GM19099 (cell line): ENCODE data around the gene HTRA3.

Source experiments
- POLR2A ChIP-seq: IDR thresholded peaks from 3 replicates; pipeline ENCODE4 v1.6.1; 2011; ENCODE audit warnings: low read depth; ENCODE audit not compliant: insufficient read length; ENCODE audit errors: extremely low read depth

Gene HTRA3

GRCh38 chr4:8286719-8287342 lies 17.3 kb downstream of the HTRA3 start:
- TF ChIP-seq POLR2A, result no peak

DNA sequence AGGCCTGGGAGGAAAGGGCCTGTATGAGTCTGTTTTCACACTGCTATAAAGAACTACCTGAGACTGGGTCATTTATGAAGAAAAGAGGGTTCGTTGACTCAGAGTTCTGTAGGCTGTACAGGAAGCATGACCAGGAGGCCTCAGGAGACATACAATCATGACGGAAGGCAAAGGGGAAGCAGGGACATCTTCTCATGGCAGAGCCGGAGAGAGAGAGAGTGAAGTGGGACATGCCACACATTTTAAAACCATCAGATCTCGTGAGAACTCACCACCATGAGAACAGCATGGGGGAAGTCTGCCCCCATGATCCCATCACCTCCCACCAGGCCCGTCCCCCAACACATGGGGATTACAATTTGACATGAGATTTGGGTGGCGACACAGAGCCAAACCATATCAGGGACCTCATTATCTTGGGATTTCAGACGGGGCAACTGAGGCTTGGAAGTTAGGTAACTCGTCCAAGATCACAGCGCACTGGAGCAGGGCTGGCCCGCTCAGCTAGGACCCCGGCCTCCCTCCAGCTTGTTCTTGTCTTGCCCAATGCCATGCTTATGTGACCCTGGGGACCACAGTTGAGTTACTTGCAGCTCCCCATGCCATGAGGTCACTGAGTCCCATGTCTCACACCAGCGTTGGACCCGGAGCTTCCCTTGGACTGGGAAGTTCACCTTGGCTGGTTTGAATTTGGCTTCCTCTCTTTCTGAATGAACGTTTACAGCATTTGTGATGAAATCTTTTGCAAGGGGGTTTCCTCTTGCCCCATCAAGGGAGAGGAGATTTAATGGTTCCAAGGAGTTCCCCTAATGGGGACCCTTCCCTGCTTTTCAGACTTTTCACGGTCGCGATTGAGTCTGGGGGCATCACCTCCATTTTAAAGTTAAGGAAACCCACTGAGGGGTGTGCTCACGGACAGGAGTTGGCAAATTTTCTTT lies 18.1 kb downstream of the HTRA3 start:
- no peak for TF ChIP-seq POLR2A

DNA sequence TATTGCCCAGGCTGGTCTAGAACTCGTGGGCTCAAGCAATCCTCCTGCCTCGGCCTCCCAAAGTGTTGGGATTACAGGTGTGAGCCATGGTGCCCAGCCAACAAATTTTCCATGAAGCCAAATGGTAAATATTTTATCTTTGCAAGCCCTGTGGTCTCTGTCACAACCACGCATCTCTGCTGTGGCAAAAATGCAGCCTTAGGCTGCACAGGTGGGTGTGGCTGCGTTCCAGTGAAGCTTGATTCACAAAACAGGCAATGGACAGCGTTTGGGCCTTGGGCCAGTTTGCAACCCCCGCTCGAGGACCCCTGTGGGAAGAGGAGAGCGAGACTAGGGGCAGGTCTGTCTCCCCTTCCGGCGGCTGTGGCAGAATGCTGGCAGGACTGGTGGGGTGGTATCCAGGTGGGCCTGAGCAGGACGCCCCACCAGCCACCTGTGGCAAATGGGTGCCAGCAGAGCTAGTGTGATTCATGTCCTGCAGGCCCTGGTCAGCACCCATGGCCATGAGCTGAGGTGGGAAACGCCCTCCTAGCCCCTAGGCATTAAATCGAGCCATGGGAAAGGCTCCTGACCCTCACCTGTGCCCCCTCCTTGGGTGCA lies 19.7 kb downstream of the HTRA3 start:
- no peak for TF ChIP-seq POLR2A

GRCh38 chr4:8289956-8290700 lies 20.6 kb downstream of the HTRA3 start:
- TF ChIP-seq POLR2A, result no peak

- TF ChIP-seq POLR2A, result no peak
Observed at GRCh38 chr4:8290701-8290970, 21.1 kb downstream of the HTRA3 start.

DNA sequence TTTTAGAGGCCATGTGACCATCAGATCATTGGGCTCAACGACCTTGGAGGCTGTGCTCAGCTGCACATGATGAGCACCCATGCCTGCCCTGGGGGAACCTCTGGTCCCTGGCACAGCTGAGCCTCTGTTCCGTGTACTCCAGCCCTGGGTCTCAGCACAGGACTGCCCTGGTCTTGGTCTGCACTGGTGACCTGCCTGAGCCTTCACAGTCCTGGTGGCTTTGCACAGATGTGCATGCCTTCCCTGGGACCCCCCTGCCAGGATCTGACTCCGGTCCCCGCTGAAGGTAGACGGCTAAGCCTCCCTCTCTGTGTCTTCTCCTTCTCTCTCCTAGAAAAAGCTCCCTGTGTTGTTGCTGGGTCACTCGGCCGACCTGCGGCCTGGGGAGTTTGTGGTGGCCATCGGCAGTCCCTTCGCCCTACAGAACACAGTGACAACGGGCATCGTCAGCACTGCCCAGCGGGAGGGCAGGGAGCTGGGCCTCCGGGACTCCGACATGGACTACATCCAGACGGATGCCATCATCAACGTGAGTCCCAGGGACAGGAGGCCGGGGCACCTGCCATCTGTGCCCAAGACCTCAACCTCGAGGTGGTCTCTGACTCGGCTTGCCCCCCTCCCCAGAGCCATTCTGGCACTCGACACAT lies 21.6 kb downstream of the HTRA3 start:
- TF ChIP-seq POLR2A, result no peak

- no peak for TF ChIP-seq POLR2A
Observed at GRCh38 chr4:8291701-8292477, 22.3 kb downstream of the HTRA3 start.

DNA sequence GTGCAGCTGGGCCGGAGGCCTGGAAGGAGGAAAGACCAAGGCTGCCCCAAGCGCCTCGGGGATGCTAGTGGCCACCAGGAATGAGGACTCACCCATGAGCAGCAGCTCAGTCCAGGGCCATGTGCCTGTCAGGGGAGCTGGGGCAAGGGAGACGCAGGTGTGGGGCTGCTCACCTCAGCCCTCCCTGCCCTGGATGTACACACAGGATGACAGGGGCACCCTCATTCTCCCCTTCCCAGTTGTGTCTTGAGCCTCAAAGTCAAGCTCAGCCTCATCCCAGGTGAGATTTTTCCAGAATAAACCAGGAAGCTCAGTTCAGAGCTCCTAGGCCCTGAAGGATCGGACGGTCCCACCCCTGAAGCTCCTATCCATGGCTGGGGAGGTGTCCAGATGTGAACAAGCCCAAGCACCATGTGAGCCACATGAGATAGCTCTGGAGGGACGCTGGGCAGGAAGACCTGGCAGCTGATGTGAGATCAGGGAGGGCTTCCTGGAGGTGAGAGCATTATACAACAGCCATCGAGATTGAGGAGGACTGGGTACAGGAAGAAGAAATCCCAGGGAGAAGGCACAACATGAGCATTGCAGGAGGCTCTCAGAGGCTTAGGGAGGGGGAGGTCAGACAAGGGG lies 23.0 kb downstream of the HTRA3 start:
- TF ChIP-seq POLR2A, result no peak

DNA sequence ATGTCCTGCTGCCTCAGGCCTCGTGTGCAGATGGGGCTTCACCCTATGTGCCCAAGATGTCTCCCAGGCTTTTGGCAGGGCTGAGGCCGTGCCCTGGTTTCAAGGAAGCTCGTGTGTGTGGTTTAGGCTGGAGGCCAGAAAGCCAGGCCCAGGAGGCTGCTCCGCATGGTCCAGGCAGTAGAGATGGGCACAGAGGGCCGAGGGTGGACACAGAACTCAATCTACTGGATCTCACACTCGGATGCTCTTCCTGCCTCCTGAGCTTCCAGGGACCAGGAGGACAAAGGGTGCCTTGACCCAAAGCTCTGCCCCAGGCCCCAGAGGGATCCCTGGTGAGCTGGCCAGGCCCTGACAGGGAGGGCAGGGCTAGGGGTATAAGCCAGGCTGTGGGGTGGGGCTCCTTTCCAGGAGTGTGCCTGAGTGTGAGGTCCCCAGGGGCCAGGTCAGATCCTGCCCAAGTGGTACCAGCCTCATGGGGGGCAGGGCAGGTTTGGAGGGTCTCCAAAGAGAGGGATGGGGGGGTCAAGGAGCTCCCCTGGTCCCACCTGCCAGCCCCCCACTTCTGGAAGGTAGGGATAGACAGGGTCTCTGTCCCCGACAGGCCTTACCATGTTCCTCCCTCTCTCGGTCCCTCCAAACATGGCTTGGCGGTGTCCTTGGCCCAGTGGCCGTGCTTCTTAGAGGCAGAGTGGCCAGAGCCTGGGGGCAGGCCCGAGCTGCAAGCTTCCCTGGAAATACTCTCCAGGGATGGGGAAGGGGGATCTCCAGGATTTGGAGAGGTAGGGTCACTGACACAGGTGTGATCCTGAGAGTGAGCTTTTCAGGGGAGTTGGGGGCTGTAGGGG lies 23.8 kb downstream of the HTRA3 start:
- TF ChIP-seq POLR2A, result no peak

DNA sequence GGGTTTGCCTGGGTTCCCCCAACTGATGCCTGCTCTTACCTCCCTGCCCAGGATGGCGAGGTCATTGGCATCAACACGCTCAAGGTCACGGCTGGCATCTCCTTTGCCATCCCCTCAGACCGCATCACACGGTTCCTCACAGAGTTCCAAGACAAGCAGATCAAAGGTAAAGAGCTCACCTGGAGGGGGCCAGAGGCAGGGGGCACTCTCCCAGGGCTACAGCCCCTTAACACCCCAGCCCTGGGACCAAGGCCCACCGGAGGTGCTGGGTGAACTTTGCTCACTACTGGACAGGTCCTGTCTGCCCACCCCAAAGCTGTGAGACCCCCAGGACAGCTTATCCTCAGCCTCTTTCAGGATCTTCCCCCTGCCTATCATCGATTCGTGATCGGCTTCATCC lies 24.5 kb downstream of the HTRA3 start:
- no peak for TF ChIP-seq POLR2A

DNA sequence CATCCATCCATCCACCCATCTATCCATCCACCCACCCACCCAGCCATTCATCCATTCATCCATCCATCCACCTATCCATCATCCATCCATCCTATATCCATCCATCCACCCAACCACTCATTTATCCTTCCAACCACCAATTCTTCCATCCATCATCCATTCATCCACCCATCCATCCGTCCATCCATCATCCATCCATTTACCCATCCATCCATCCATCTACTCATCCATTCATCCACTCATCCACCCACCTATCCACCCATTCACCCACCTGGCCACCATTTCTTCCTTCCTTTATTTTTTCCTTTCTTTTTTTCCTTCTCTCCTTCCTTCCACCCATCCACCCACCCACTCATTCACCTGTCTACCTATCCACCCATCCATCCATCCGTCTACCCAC lies 25.2 kb downstream of the HTRA3 start:
- no peak for TF ChIP-seq POLR2A

- TF ChIP-seq POLR2A, result no peak
Observed at GRCh38 chr4:8295471-8295870, 25.9 kb downstream of the HTRA3 start.

DNA sequence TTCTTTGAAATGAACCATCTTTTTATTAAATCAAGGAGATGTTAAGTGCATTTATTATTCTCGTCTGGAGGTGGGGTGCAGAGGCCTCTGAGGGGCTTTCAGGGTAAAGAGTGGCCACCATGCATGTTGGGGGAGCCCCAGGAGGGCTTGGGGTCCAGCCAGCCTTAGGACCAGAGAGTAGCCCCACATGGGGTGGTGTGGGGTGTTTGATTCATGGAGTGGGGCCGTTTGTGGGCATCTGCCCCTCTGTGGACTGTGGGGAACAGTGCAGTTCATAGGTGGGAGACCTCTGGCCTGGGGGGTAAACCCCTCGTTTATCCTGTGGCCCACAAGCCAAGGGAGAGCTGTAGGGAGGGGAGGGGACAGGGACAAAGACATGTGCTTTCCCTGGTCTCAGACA lies 26.9 kb downstream of the HTRA3 start:
- no peak for TF ChIP-seq POLR2A
